ENCODE measurements around the gene PRR13.

GRCh38 chr12:53430116-53430515, 11.4 kb upstream of the PRR13 start:
- TF ChIP-seq CTCF (IDR thresholded peaks at IDR 0.05) (no peak), EZH2 (IDR thresholded peaks at IDR 0.05; ENCODE audit: borderline replicate concordance, insufficient read depth, low read depth, low read length, poor library complexity, severe bottlenecking) (no peak)
